Loucy (cell line): ENCODE measurements around the gene HLA-DMB.

ENCODE experiments used
- H2AFZ ChIP-seq: fragments of 200-600 bp; sonication (generic); 2 replicates; pipeline ENCODE4 v1.6.0; 2016; ENCODE audit warnings: antibody characterized with exemption, mild to moderate bottlenecking, low read length, moderate library complexity
- H3F3A ChIP-seq: fragments of 200-600 bp; 2 replicates; pipeline ENCODE4 v1.6.0; 2016; ENCODE audit warnings: antibody characterized with exemption, low read depth, mild to moderate bottlenecking
- H3K27me3 ChIP-seq: fragments of 200-600 bp; sonication (generic); 2 replicates; pipeline ENCODE4 v1.6.1; 2014; ENCODE audit warnings: low read length, mild to moderate bottlenecking; ENCODE audit not compliant: insufficient read depth, poor library complexity, severe bottlenecking
- H3K36me3 ChIP-seq: fragments of 200-600 bp; sonication (generic); 2 replicates; pipeline ENCODE4 v1.6.1; 2016; ENCODE audit warnings: low read length; ENCODE audit not compliant: insufficient read depth
- H3K4me1 ChIP-seq: fragments of 200-600 bp; sonication (generic); 2 replicates; pipeline ENCODE4 v1.5.1; 2014; ENCODE audit warnings: low read length, mild to moderate bottlenecking; ENCODE audit not compliant: insufficient read depth, poor library complexity, severe bottlenecking
- H3K4me2 ChIP-seq: fragments of 200-600 bp; sonication (generic); 2 replicates; pipeline ENCODE4 v1.6.0; 2014; ENCODE audit warnings: antibody characterized with exemption, low read length, low read depth, mild to moderate bottlenecking; ENCODE audit not compliant: poor library complexity, severe bottlenecking
- H3K4me3 ChIP-seq: fragments of 200-600 bp; sonication (generic); 2 replicates; pipeline ENCODE4 v1.5.1; 2014; ENCODE audit warnings: low read length, mild to moderate bottlenecking, mixed read lengths; ENCODE audit not compliant: poor library complexity, severe bottlenecking
- H3K79me2 ChIP-seq: fragments of 200-600 bp; sonication (generic); 2 replicates; pipeline ENCODE4 v1.6.1; 2014; ENCODE audit warnings: low read length; ENCODE audit not compliant: insufficient read depth
- H3K9ac ChIP-seq: fragments of 200-600 bp; sonication (generic); 2 replicates; pipeline ENCODE4 v1.6.0; 2014; ENCODE audit warnings: mild to moderate bottlenecking, low read depth, low read length, moderate library complexity; ENCODE audit not compliant: poor library complexity, severe bottlenecking
- H3K9me2 ChIP-seq: fragments of 200-600 bp; sonication (generic); replicated peaks from 2 replicates; pipeline ENCODE4 v1.6.1; 2016; ENCODE audit warnings: low read depth, low read length, mixed read lengths
- H3K9me3 ChIP-seq: fragments of 200-600 bp; sonication (generic); 2 replicates; pipeline ENCODE4 v1.6.1; 2014; ENCODE audit warnings: mild to moderate bottlenecking, antibody characterized with exemption, low read length, low read depth; ENCODE audit not compliant: insufficient read depth
- H4K20me1 ChIP-seq: fragments of 200-600 bp; sonication (generic); 2 replicates; pipeline ENCODE4 v1.6.0; 2014; ENCODE audit warnings: antibody characterized with exemption, low read length, mild to moderate bottlenecking; ENCODE audit not compliant: insufficient read depth, poor library complexity, severe bottlenecking
- CTCF ChIP-seq: fragments of 200-600 bp; sonication (generic); conservative IDR thresholded peaks from 2 replicates; pipeline ENCODE4 v1.5.1; 2014; ENCODE audit warnings: mild to moderate bottlenecking, antibody characterized with exemption, low read length
- EZH2phosphoT487 ChIP-seq: fragments of 200-600 bp; IDR thresholded peaks from 2 replicates; pipeline ENCODE4 v1.6.1; 2018; ENCODE audit warnings: antibody characterized with exemption, mild to moderate bottlenecking, moderate library complexity, borderline replicate concordance

HLA-DMB gene

GRCh38 chr6:32920715-32921114 lies 20.1 kb downstream of the HLA-DMB start:
- no peaks in the 10 kb centered on the region for H3K9me3 ChIP-seq
- no peaks in the 10 kb centered on the region for H4K20me1 ChIP-seq
- H3K79me2 ChIP-seq: no peaks in the 10 kb centered on the region
- H3K4me1 ChIP-seq: peaks cover 40% of the 10 kb centered on the region
- TF ChIP-seq CTCF: no peak
- no peak for TF ChIP-seq EZH2phosphoT487
- H3K27me3 ChIP-seq: no peaks in the 10 kb centered on the region
- no peaks in the 10 kb centered on the region for H3K36me3 ChIP-seq
- H3K9me2 ChIP-seq: no peaks in the 10 kb centered on the region
- no peak overlapping the region for H3K9ac ChIP-seq
- no peak overlapping the region for H3K4me3 ChIP-seq
- peak overlapping the region; percentile 38 for H3K4me2 ChIP-seq
- no peaks in the 10 kb centered on the region for H3F3A ChIP-seq
- peak overlapping the region; percentile 62; the same call in 1 of the 2 replicates for H2AFZ ChIP-seq

GRCh38 chr6:32912951-32913350 lies 27.9 kb downstream of the HLA-DMB start:
- Histone ChIP-seq H3K9me2 (no peaks in the 10 kb centered on the region), H3F3A (no peaks in the 10 kb centered on the region), H3K36me3 (no peaks in the 10 kb centered on the region), H3K4me3 (no peak overlapping the region), H3K79me2 (no peaks in the 10 kb centered on the region), H3K4me2 (no peak overlapping the region), H3K9me3 (no peaks in the 10 kb centered on the region), H3K27me3 (no peaks in the 10 kb centered on the region), H2AFZ (no peak overlapping the region), H3K4me1 (peaks cover 16% of the 10 kb centered on the region), H3K9ac (no peak overlapping the region), H4K20me1 (no peaks in the 10 kb centered on the region)
- no peak for TF ChIP-seq EZH2phosphoT487
- no peak for TF ChIP-seq CTCF

- Histone ChIP-seq H2AFZ (no peak overlapping the region), H3K9me3 (no peaks in the 10 kb centered on the region), H3K36me3 (no peaks in the 10 kb centered on the region), H3K4me2 (no peak overlapping the region), H4K20me1 (no peaks in the 10 kb centered on the region), H3F3A (no peaks in the 10 kb centered on the region), H3K79me2 (no peaks in the 10 kb centered on the region), H3K4me1 (no peaks in the 10 kb centered on the region), H3K27me3 (no peaks in the 10 kb centered on the region), H3K9ac (no peak overlapping the region), H3K9me2 (no peaks in the 10 kb centered on the region), H3K4me3 (no peak overlapping the region)
- TF ChIP-seq EZH2phosphoT487 (no peak), CTCF (no peak)
These were observed 31.9 kb downstream of the HLA-DMB start for GRCh38 chr6:32908897-32909296.
